K562 (cell line): Measurements from ENCODE around the gene NR1D1. TPM values are rescaled to one million over a fixed set of nuclear protein-coding genes. Genes with fewer than 3 reads are reported as not detected.
A peak's percentile ranks its signal among the peaks of the same experiment; 100 is the strongest.

Experiments used
- CBX3 ChIP-seq, 2 experiments: IDR thresholded peaks; 1 replicate in 1 of 2; 2 replicates in 1 of 2; pipeline ENCODE4 v1.6.1; 2012; ENCODE audit warnings: inconsistent platforms in 2 of 2, low read length in 2 of 2, borderline replicate concordance in 1 of 2, control low read depth in 1 of 2
- CREBBP ChIP-seq: IDR thresholded peaks from one replicate; pipeline ENCODE4 v1.6.1; 2012; ENCODE audit warnings: low read depth, mild to moderate bottlenecking, control low read depth, inconsistent platforms, low read length
- CTBP1 ChIP-seq: fragments of 450-650 bp; IDR thresholded peaks from 2 replicates; pipeline ENCODE4 v1.6.1; 2016; ENCODE audit warnings: borderline replicate concordance
- ELF2 ChIP-seq: fragments of 250-450 bp; sonication (Bioruptor Pico); IDR thresholded peaks from 2 replicates; pipeline ENCODE4 v1.5.0; 2021; ENCODE audit warnings: mild to moderate bottlenecking
- KLF10 ChIP-seq: fragments of 250-450 bp; sonication (Bioruptor Pico); IDR thresholded peaks from 2 replicates; pipeline ENCODE4 v1.6.1; 2021; ENCODE audit warnings: matching md5 sums
- MTA1 ChIP-seq: fragments of 450-650 bp; IDR thresholded peaks from 2 replicates; pipeline ENCODE4 v1.6.1; 2017; ENCODE audit warnings: borderline replicate concordance
- MTA3 ChIP-seq: fragments of 450-650 bp; formaldehyde crosslinking; IDR thresholded peaks from 2 replicates; pipeline ENCODE4 v1.6.1; 2017; ENCODE audit warnings: mild to moderate bottlenecking, borderline replicate concordance
- NBN ChIP-seq: fragments of 450-650 bp; IDR thresholded peaks from 2 replicates; pipeline ENCODE4 v1.6.1; 2016; ENCODE audit warnings: low read depth, mild to moderate bottlenecking
- NCOA2 ChIP-seq, 2 experiments: fragments of 450-650 bp; IDR thresholded peaks; 2 replicates each; pipeline ENCODE4 v1.6.1; 2018; ENCODE audit warnings: mild to moderate bottlenecking in 2 of 2, moderate library complexity in 1 of 2; ENCODE audit not compliant: partially characterized antibody in 2 of 2
- NEUROD1 ChIP-seq: fragments of 150-350 bp; IDR thresholded peaks from 2 replicates; pipeline ENCODE4 v1.6.1; 2014; ENCODE audit warnings: borderline replicate concordance, low read length, low read depth; ENCODE audit not compliant: partially characterized antibody
- PHF8 ChIP-seq: fragments of 200-600 bp; sonication (generic); IDR thresholded peaks from 2 replicates; pipeline ENCODE4 v1.6.1; 2012; ENCODE audit warnings: mixed run types, mild to moderate bottlenecking, inconsistent platforms, low read length, moderate library complexity, borderline replicate concordance
- PRPF4 ChIP-seq: fragments of 200-400 bp; formaldehyde crosslinking; IDR thresholded peaks from one replicate; pipeline ENCODE4 v1.6.1; 2017; ENCODE audit warnings: low read length, low read depth, mild to moderate bottlenecking; ENCODE audit not compliant: insufficient read depth, poor library complexity, severe bottlenecking
- RB1 ChIP-seq: fragments of 450-650 bp; IDR thresholded peaks from 2 replicates; pipeline ENCODE4 v1.6.1; 2017; ENCODE audit warnings: low read depth, mild to moderate bottlenecking
- SMAD1 ChIP-seq: fragments of 150-350 bp; IDR thresholded peaks from 2 replicates; pipeline ENCODE4 v1.6.1; 2014; ENCODE audit warnings: low read length, low read depth; ENCODE audit not compliant: partially characterized antibody
- SP2 ChIP-seq: IDR thresholded peaks from 2 replicates; pipeline ENCODE4 v1.6.1; 2011; ENCODE audit warnings: mild to moderate bottlenecking, low read depth, low read length, moderate library complexity; ENCODE audit not compliant: poor library complexity, severe bottlenecking; ENCODE audit errors: extremely low read depth
- TAF15 ChIP-seq: fragments of 200-400 bp; formaldehyde crosslinking; IDR thresholded peaks from 2 replicates; pipeline ENCODE4 v1.6.1; 2017; ENCODE audit warnings: mild to moderate bottlenecking, low read depth, low read length, moderate library complexity
- ZEB2 ChIP-seq: fragments of 450-650 bp; IDR thresholded peaks from 2 replicates; pipeline ENCODE4 v1.6.1; 2016
- ZFP36 ChIP-seq: fragments of 150-350 bp; IDR thresholded peaks from 2 replicates; pipeline ENCODE4 v1.6.1; 2018; ENCODE audit warnings: low read length, low read depth; ENCODE audit not compliant: partially characterized antibody
- ZFX ChIP-seq: sonication (generic); formaldehyde crosslinking; IDR thresholded peaks from 2 replicates; pipeline ENCODE4 v1.8.0; 2022; ENCODE audit warnings: mild to moderate bottlenecking, missing genetic modification reagents, moderate library complexity
- ZNF134 ChIP-seq: fragments of 250-450 bp; sonication (Bioruptor Pico); conservative IDR thresholded peaks from 2 replicates; pipeline ENCODE4 v1.4.0; 2020
- ZNF384 ChIP-seq: IDR thresholded peaks from 2 replicates; pipeline ENCODE4 v1.6.1; 2012; ENCODE audit warnings: low read depth, low read length, improper control_type of control experiment
- polyA plus RNA-seq, 8 experiments: library from polyadenylated mRNA; depleted of rRNA in 4 of 8; stranded (reverse) in 5 of 8; unstranded in 3 of 8; fragments of >200 nt; fragmentation: Nextera tagmentation in 2 of 8; fragmentation: Illumina TruSeq in 1 of 8; extraction: Ambion mirVana in 2 of 8; extraction: Trizol in 1 of 8; gene quantifications; 2 replicates each; pipeline versions ENCODE4 v1.2.1 to v1.2.3, GENCODE V29; 2011 to 2014; ENCODE audit warnings: inconsistent platforms in 1 of 8, missing spikeins in 1 of 8
- total RNA-seq, 7 experiments: library from RNA; depleted of rRNA in 6 of 7; stranded (reverse); fragments of >200 nt in 6 of 7; fragmentation: Illumina TruSeq in 2 of 7; extraction: Trizol in 2 of 7; gene quantifications; 2 replicates each; pipeline versions ENCODE4 v1.2.1 to v1.2.3, GENCODE V29; 2011 to 2021; ENCODE audit warnings: low replicate concordance in 1 of 7
- TF ChIP-seq, protein P1 (sequence below): fragments of 250-450 bp; sonication (Bioruptor Pico); IDR thresholded peaks from 2 replicates; pipeline ENCODE4 v1.5.0; 2022; ENCODE audit warnings: mild to moderate bottlenecking
- TF ChIP-seq, protein P2 (sequence below), 2 experiments: IDR thresholded peaks; 2 replicates each; pipeline ENCODE4 v1.6.1; 2011; ENCODE audit warnings: borderline replicate concordance in 1 of 2, control low read depth in 1 of 2, low read depth in 1 of 2, low read length in 1 of 2, mild to moderate bottlenecking in 1 of 2, mixed read lengths in 1 of 2, moderate library complexity in 1 of 2; ENCODE audit not compliant: insufficient read depth in 1 of 2, insufficient read length in 1 of 2, poor library complexity in 1 of 2, severe bottlenecking in 1 of 2; ENCODE audit errors: extremely low read depth in 1 of 2
- TF ChIP-seq, protein P3 (sequence below): fragments of 450-650 bp; IDR thresholded peaks from 2 replicates; pipeline ENCODE4 v1.6.1; 2014; ENCODE audit warnings: low read depth, mild to moderate bottlenecking, moderate library complexity, borderline replicate concordance

The NR1D1 gene
- total and polyA plus RNA-seq, 9 of the 15 experiments (the other 6 are each of a cell fraction or from before 2014, with no cell fraction given), result 0.25 to 7.7 (median 0.65) TPM

GRCh38 chr17:40063187-40063771 lies 37.1 kb downstream of the NR1D1 start (continued):
- TF ChIP-seq, protein P1, sequence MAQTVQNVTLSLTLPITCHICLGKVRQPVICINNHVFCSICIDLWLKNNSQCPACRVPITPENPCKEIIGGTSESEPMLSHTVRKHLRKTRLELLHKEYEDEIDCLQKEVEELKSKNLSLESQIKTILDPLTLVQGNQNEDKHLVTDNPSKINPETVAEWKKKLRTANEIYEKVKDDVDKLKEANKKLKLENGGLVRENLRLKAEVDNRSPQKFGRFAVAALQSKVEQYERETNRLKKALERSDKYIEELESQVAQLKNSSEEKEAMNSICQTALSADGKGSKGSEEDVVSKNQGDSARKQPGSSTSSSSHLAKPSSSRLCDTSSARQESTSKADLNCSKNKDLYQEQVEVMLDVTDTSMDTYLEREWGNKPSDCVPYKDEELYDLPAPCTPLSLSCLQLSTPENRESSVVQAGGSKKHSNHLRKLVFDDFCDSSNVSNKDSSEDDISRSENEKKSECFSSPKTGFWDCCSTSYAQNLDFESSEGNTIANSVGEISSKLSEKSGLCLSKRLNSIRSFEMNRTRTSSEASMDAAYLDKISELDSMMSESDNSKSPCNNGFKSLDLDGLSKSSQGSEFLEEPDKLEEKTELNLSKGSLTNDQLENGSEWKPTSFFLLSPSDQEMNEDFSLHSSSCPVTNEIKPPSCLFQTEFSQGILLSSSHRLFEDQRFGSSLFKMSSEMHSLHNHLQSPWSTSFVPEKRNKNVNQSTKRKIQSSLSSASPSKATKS (CRISPR knock-in tag), result no peak
- TF ChIP-seq, protein P2, sequence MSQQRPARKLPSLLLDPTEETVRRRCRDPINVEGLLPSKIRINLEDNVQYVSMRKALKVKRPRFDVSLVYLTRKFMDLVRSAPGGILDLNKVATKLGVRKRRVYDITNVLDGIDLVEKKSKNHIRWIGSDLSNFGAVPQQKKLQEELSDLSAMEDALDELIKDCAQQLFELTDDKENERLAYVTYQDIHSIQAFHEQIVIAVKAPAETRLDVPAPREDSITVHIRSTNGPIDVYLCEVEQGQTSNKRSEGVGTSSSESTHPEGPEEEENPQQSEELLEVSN (IDR thresholded peaks at IDR 0.05; ENCODE audit: borderline replicate concordance in 1 of 2, extremely low read depth in 1 of 2, insufficient read depth in 1 of 2, insufficient read length in 1 of 2, low read depth in 1 of 2, low read length in 1 of 2, poor library complexity in 1 of 2, severe bottlenecking in 1 of 2), result peak in 1 of 2 experiments; percentile 9
- TF ChIP-seq NBN (no peak), ELF2 (CRISPR knock-in tag) (no peak), CBX3 (IDR thresholded peaks at IDR 0.05; ENCODE audit: borderline replicate concordance in 1 of 2, low read length in 2 of 2) (no peak), ZEB2 (no peak), TAF15 (no peak), ZNF134 (CRISPR knock-in tag) (no peak), NCOA2 (IDR thresholded peaks at IDR 0.05; ENCODE audit: partially characterized antibody in 2 of 2) (no peak), PRPF4 (no peak), KLF10 (CRISPR knock-in tag) (no peak), SP2 (no peak), PHF8 (peak; percentile 55; the same call in 1 of the 2 replicates), CTBP1 (peak; percentile 44; the same call in 1 of the 2 replicates), ZFP36 (no peak), CREBBP (no peak), MTA3 (peak; percentile 57; the same call in 1 of the 2 replicates), SMAD1 (no peak), ZFX (CRISPR knock-in tag) (peak; percentile 57), MTA1 (no peak), NEUROD1 (no peak), RB1 (0 out of 2 replicates have a peak, but pooled peaks have one; percentile 4), ZNF384 (no peak)
- TF ChIP-seq, protein P3, sequence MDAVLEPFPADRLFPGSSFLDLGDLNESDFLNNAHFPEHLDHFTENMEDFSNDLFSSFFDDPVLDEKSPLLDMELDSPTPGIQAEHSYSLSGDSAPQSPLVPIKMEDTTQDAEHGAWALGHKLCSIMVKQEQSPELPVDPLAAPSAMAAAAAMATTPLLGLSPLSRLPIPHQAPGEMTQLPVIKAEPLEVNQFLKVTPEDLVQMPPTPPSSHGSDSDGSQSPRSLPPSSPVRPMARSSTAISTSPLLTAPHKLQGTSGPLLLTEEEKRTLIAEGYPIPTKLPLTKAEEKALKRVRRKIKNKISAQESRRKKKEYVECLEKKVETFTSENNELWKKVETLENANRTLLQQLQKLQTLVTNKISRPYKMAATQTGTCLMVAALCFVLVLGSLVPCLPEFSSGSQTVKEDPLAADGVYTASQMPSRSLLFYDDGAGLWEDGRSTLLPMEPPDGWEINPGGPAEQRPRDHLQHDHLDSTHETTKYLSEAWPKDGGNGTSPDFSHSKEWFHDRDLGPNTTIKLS, result no peak
